GM12873 (cell line): Measurements from ENCODE around the gene CNPY2.
A peak's percentile ranks its signal among the peaks of the same experiment; 100 is the strongest.

ENCODE experiments used
- TF ChIP-seq, protein P1 (sequence below): IDR thresholded peaks from 2 replicates; pipeline ENCODE4 v1.5.1; 2012; ENCODE audit warnings: low read depth, mild to moderate bottlenecking, moderate library complexity, low read length, control low read depth; ENCODE audit not compliant: insufficient read depth; ENCODE audit errors: missing control alignments

CNPY2 gene

DNA sequence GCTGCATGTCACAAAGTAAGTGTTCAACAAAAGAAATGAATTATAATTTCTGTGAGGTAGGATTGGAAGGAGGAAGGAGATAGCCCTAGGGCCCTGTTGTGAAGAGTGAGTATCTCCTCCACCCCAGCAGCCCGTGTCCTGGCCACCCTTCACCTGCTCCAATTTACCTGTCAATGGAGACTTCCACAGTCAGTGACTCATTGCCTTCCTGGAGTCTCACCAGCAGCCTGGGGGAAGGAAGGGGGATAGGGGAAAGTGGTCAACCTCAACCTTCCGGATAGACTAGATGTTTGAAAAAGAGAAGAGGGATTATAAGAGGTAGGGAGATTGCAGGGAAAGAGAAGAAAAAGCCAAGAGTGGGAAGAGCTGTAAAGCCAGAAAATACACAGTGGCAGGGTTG is 34.9 kb upstream of the CNPY2 start:
- TF ChIP-seq, protein P1, sequence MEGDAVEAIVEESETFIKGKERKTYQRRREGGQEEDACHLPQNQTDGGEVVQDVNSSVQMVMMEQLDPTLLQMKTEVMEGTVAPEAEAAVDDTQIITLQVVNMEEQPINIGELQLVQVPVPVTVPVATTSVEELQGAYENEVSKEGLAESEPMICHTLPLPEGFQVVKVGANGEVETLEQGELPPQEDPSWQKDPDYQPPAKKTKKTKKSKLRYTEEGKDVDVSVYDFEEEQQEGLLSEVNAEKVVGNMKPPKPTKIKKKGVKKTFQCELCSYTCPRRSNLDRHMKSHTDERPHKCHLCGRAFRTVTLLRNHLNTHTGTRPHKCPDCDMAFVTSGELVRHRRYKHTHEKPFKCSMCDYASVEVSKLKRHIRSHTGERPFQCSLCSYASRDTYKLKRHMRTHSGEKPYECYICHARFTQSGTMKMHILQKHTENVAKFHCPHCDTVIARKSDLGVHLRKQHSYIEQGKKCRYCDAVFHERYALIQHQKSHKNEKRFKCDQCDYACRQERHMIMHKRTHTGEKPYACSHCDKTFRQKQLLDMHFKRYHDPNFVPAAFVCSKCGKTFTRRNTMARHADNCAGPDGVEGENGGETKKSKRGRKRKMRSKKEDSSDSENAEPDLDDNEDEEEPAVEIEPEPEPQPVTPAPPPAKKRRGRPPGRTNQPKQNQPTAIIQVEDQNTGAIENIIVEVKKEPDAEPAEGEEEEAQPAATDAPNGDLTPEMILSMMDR = no peak

DNA sequence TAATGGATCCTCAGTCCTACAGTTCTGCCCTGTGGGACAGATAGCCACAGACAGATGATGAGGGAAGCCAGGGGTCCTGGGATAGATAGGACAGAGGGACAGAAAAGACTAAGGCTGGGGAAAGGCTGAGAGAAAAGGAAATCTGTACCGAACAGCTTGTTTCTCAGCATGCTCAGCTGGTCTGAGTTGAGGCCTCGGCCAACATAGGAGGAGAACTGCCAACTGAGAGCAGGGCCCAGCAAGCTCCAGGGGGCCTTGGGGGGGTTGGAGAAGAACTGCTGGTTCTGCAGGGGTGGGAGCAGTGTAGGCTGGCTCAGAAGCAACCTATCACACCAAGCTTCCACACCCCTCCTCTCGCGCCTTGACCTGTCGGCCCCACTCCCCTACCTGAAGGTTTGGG is 33.0 kb upstream of the CNPY2 start:
- TF ChIP-seq, protein P1 = no peak

DNA sequence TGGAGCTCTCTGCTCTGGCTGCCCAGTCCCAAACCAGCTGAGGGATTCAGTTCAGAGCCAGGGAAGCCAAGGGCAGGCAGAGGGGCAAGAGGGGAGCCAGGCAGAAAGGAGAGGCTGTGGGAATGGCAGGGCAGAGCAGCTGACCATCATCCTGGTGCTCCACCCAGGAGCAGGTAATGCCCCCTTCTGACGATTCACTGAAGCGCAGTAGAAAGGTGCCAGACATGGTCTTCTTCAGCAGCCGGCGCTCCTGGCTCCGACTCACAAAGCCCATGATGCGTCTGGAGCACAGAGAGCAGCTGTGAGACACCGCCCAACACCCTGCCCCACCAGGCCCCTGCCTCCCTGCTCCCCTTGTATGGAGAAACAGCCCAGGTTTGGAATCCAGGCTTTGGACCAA is 30.9 kb upstream of the CNPY2 start:
- TF ChIP-seq, protein P1 = peak; percentile 34

DNA sequence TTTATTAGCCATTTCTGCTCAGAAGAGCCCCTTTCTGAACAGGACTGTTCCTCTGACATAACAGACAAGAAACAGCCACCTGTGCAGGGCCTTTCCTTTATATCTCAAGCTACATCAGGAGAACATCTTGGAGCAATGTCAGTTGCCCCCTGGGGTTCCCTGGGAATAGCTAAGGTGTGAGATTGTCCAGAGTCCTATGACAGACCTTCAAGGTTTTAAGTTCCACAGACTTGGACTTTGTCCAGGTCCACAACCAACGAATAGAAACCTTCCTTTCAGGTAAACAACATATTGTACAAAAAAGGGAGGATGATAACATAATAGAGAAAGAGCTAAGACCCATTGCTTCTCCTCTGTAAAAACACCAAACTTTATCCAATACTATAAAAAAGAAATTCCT is 25.8 kb upstream of the CNPY2 start:
- TF ChIP-seq, protein P1 = no peak

DNA sequence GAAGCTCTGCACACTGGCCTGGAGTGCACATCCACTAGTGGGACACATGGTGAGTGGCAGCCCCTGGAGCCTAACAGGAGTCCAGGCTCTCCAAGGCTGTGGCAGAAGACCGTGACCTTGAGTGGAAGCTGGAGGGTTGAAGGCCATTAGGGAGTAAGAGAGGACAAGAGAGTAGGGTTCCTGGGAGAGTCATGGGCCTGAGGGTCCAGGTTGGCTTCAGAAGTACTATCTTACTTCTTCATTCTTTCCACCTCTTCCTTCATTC is 23.3 kb upstream of the CNPY2 start:
- TF ChIP-seq, protein P1 = no peak

DNA sequence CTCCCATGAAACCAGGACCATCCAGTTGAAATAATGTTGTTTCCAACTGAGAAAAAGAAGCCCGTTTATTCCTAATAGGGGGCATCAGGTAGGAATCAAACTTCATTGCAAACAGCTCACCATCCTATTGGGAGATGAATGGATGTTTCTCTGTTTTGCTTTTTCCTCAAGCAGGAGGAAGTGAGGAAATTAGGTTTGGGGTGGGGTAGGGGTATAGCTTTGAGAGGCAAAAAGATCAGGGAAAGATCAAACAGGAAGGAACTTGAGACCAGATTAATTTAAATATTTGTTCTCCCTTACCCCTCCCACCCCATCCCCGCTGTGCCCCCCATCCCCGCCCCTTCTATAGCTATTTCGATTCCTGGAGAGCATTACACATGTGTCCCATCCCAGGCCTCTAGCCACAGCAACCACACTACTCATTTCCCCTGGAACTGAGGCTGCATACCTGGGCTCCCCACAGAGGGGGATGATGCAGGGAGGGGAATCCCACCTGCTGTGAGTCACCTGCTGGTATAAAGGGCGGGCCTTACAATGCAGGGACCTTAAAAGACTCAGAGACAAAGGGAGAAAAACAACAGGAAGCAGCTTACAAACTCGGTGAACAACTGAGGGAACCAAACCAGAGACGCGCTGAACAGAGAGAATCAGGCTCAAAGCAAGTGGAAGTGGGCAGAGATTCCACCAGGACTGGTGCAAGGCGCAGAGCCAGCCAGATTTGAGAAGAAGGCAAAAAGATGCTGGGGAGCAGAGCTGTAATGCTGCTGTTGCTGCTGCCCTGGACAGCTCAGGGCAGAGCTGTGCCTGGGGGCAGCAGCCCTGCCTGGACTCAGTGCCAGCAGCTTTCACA is 22.7 kb upstream of the CNPY2 start, which contains the start of gene IL23A:
Gene IL23A, plus strand, starts transcription at position 577 of the 850 bp plus-strand sequence. Its CDS starts 161 bp downstream, at position 738.
- TF ChIP-seq, protein P1 = no peak

DNA sequence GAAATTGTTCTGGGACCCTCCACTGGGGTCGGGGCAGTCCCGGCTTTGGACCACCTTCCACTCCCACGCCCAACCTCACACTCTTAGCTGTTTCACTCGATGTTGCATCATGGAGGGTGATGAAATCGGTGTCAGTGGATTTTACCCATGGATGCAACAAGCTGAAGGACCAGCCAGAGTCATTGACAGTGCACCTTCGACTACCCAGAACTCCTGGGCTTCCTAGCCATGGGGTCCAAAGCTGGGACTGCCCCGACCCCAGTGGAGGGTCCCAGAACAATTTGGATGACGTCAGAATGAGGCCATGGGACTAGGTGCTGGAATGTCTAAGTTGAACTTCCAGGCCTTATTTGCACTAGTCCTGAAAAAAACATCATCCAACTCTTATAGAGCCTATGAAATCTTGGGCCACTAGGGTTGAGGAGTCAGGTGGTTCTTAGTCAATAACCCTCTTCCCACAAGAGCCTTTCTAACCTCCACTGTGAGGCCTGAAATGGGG is 22.0 kb upstream of the CNPY2 start:
- TF ChIP-seq, protein P1 = no peak
